Dedifferentiated amniotic fluid mesenchymal stem cell (primary cell): Measurements from ENCODE around the gene SET.
A peak's percentile ranks its signal among the peaks of the same experiment; 100 is the strongest.

Experiments
- DNase-seq: peaks from one replicate; pipeline ENCODE4 v3.0.0-alpha.2; 2016; ENCODE audit errors: extremely low spot score

The SET gene

GRCh38 chr9:128729766-128730517 is 40.9 kb downstream of the SET start:
- no peak for DNase-seq

GRCh38 chr9:128731093-128731492 is 42.1 kb downstream of the SET start:
- no peak for DNase-seq

- no peak for DNase-seq
Observed at GRCh38 chr9:128731691-128732090, 42.7 kb downstream of the SET start.

- no peak for DNase-seq
Observed at GRCh38 chr9:128732576-128732975, 43.6 kb downstream of the SET start.

GRCh38 chr9:128733256-128733655 is 44.2 kb downstream of the SET start:
- peak; percentile 58 for DNase-seq

GRCh38 chr9:128735373-128735772 is 46.4 kb downstream of the SET start:
- no peak for DNase-seq

GRCh38 chr9:128742401-128742800 is 53.4 kb downstream of the SET start:
- no peak for DNase-seq

- DNase-seq, result no peak
Observed at GRCh38 chr9:128743421-128743820, 54.4 kb downstream of the SET start.
